SKM-1 treated with dmso at 0.1 percent for 144 hours (cell line): ENCODE results near the gene EIF5A.

Experiments
- DNase-seq: peaks from one replicate; lab custom pipeline; 2025; ENCODE audit not compliant: unreplicated experiment; lab: John Stamatoyannopoulos, UW

The EIF5A gene

DNA sequence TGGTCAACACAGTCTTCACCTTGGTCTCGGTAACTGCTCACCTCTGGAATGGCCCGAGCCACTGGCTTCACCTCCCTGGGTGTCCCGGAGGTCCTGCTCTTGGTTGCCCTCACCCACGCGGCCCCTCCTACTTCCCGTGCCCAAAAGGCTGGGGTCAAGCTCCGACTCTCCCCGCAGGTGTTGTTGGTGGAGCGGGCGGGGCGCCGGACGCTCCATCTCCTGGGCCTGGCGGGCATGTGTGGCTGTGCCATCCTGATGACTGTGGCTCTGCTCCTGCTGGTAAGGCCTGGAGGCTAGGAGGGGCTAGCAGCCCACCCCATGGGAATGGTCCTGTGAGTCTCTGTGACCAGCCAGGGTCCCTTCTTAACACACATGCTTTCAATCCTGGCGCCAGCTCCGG, 22.5 kb upstream of the EIF5A start:
- DNase-seq = no peak

DNA sequence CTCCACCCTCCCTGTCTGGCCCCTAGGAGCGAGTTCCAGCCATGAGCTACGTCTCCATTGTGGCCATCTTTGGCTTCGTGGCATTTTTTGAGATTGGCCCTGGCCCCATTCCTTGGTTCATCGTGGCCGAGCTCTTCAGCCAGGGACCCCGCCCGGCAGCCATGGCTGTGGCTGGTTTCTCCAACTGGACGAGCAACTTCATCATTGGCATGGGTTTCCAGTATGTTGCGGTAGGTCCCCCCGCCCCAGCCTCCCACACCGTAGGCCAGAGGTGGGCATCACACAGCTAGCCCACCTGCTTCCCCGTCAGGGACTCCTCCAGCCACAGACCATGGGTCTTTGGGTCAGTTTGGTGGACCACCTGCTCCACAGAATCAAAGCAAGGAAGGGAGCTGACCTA, 21.7 kb upstream of the EIF5A start:
- no peak for DNase-seq

DNA sequence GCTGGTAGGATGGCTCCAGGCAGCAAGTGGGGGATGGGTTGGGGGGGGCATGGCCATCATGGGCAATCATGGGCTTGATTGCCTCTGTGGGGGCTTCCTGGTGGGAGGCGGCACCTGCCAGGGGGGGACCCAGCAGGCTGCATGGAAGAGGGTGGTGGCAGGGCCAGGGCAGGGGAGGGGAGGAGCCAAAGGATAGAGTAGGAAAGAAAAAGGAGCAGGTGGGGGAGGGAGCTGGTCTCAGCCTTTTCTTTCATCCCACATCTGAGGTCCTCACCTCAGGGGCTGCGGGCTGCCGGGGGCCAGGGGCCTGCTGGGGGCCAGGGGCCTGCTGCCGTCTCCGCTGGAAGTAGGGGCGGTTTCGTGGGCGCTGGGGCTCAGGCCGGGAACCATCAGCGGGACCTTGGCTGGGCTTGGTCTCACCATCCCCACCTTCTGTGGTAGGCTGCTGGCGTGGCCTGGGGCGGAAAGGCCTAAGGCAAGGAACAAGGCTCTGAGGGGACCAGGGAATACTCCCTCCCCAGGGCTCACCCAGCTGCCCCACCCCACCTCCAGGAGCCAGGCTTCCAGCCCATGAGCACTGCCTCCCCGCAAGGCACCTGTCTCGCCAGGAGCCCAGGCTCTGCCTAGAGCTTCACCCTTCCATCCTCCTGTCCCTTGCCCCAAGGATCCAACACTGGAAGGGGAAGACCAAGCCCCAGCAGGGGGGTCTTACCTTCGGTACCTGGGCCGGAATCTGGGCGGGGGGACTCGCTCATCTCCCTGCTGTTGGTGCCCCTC, 18.0 kb upstream of the EIF5A start:
- no peak for DNase-seq

DNA sequence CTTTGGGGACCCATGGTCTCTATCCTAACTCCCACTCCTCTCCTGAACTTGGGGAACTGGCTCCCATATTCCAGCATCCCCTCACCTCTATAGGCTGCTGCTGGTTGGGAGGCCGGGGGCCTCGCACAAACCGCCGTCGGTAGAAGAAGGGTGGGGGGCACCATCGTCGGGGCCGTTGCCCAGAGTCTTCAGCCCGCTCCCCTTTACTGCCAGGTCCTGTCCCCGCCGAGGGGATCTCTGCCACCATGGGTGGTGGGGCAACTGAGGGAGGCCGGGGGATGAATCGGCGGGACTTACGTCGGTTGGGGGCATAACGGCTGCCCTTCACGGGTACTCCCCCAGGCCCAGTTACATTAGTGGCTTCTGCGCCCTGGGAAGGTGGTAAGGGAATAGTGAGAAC, 17.3 kb upstream of the EIF5A start:
- DNase-seq = no peak

DNA sequence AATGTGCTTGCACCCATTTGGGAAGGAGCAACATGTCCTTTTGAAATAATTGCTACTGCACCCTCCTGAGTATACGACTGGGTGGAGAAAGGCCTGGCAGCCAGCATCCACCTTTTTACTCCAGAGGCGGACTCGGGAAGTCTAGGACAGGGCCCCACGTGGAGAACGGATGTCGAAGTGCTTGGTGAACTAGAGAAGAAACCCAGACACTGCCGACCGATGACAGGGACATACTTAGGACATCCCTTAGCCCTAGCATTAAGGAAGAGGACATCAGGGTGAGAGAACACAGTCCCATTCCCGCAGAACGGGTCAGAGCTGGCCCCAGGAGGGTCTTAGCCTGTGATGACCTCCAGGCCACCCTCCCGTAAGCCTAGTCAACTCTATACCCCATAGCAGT, 16.7 kb upstream of the EIF5A start:
- DNase-seq = no peak

DNA sequence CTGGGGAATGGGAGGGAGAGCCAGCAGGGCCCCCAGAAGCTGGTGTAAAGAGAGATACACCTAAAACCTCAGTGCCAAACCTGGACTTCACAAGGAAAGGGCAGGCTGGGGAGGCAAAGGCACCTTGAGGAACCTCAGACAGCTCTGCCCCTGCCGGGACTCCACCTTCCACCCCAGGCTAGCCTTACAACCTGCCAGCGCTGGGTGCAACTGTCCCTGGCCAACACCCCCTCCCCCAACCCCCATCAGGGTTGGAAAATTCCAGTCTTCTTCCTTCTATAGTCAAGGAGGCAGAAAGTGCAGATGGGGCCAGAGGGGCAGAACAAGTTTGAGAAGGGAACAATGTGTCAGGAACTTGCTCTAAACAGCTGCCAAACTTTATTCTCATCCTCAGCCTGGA, 15.2 kb upstream of the EIF5A start:
- no peak for DNase-seq

DNA sequence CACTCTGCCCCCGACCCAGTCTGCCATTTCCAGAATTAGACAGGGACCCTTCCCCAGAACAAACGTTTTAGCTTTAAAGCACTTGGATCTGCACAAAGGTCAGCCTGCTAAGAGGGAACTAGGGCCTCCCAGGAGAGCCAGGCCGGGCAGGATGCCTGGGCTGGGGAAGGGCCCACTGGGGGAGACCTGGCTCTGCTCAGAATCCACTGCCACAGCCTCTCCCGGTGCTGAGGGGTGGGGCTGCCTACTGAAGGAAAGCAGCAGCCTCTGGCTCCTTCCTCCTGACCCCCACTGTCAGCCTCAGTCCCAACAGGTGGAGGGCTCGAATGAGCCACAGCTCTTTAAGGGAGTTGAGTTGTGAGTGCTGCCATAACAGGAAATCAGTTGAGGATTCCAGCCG, 14.7 kb upstream of the EIF5A start:
- no peak for DNase-seq

DNA sequence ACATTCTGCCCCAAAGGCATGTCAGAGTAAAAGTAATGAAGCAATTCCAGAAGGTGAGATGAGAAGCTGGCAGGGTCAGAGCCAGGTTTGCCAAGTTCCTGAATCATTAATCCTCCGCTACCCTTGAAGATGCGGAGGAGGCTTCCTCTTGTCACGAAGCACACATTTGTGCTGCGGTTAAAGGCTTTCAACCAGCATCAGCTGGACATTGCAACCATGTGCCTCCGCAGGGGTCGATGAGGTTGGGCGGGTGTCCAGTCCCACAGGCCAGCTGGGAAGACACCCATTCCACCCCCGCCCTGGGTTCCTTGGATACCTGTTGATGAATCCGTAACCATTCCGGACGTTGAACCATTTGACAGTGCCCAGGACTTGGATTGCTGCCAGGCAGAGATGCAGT, 14.3 kb upstream of the EIF5A start:
- no peak for DNase-seq

DNA sequence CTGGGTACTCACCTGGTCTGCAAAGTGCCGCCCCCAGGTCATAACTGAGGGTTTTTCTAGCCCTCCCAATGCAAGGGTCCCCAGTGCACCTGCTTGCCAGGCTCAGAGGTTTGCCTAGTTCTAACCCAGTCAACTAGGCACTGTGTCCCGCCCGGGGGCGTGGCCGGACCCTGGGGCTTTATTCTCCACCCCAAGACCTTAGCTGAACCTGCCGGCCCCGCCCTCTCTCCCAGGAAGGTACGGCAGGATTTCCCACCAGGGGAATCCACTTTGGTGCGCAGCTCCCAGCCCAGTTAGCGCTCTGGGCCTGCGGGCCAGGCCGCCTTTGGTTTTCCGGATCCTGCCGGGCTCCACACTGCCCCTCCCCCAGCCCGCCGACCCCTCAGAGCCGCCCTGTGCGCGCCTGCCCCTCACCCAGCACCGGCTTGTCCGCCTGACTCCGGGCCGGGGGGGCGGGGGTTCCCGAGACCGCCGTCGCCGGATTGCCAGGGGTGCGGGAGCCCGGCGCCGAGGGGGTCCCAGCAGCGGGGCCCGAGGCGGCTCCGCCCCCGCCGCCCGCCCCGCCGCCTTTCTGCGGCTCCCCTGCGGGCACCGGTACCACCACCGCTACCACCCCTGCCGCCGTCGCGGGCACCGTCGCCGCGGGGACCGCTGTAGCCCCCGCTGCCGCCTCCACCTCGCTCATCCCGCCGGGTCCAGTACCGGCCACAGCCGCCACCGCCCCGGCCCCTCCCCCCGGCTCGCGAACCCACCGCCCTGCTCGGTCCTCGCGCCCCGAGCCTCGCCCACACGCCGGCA, 13.4 kb upstream of the EIF5A start:
- DNase-seq = no peak

DNA sequence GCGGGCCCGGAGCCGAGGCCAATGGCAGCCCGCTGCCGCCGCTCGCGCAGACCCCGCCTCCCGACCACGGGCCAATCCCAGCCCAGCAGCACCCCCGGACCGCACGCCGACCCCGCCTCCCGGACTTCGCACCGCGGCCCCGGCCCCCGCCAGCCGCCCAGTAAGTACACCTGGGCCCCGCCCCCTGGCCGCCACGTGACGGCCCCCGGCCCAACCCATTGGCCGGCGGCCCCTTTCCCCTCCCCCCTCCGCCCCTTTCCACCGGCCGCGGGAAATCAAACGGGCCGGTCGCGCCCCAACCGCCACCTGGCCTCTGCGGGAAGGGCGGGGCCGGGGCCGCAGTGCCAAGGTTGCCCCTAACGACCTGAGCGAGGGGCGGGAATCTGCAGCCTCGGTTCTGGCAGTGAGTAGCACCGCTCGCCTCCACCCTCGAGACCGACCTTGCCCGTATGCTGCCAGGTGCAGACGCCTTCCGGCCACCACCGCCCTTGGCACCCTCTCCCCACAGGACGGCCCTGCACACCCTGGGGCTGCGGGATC, 12.7 kb upstream of the EIF5A start, which contains the start of gene YBX2:
Gene YBX2, minus strand, starts transcription at position 26 of the 540 bp plus-strand sequence. CDS start 139 bp downstream, outside the sequence.
- peak; percentile 45 for DNase-seq

DNA sequence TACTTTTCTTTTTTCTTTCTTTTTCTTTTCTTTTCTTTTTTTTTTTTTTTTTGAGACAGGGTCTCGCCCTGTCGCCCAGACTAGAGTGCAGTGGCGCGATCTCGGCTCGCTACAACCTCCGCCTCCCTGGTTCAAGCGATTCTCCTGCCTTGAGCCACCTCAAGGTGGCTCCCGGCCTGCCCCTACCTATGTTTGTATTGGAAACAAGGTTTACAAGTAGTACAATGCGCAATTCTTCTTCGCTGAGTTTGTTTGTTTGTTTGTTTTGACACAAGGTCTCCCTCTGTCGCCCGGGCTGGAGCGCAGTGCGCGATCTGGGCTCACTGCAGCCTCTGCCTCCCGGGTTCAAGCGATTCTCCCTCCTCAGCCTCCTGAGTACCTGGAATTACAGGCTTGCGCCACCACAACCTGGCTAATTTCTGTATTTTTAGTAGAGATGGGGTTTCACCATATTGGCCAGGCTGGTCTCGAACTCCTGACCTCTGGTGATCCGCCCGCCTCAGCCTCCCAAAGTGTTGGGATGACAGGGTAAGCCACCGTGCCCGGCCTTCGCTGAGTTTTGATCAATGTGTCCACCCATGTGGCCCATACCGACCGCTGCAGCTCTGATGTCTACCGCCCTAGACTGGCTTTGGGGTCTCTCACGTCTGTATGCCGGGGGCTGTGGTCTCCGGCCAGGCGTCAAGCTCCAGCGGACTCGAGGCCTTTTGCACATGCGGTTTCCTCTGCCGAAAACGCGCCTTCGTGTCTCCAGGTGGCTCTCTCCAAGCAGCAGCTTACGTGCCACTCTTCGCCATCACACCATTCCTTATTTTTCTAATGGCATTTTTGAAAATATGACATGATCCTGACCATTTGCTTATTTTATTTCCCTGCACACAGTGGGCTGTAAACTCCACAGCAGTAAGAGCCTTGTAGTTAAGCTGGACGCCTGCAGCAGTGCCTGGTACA, 11.9 kb upstream of the EIF5A start:
- DNase-seq = no peak

DNA sequence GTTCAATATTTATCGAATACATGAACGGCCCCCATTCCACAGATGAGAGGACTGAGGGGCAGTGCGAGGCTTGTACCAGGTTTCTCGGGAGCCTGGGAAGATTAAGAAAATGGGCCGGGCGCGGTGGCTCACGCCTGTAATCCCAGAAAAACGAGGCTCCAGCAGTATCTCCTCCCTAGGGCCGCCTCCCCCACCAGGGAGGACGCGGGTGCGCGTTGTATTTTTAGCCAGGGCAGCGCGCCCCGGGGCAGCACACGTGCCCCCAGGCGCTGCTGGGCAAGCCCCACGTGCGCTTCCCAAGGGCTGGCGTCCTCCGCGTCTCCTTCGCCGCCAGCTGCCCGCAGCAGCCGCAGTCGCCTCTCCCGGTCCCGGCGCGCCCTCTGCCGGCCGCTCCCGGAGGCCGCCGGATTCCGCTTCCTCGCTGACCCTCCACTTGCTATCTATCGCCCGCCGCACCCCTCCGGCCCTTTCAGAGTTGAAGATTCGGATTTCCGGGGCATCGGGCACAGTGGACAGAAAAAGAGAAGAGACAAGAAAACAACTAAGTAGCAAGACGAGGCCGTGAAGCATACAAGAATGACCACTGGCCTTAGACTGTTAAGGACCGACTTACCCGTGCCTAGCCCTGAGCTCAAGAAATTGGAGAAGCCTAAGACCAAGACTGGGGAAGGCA, 11.1 kb upstream of the EIF5A start:
- peak; percentile 30 for DNase-seq

DNA sequence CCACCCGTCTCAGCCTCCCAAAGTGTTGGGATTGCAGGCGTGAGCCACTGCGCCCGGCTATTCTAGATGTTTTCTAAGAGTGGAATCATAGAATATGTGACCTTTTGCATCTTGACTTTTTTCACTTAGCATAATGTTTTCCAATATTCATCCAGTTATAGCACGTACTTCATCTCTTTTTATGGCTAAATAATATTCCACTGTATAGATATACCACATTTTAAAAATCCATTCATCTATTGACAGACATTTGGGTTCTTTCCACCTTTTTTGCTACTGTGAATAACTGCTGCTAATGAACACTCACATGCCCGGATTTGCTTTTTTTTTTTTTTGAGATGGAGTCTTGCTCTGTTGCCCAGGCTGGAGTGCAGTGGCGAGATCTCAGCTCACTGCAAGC, 3.2 kb upstream of the EIF5A start:
- DNase-seq = no peak

DNA sequence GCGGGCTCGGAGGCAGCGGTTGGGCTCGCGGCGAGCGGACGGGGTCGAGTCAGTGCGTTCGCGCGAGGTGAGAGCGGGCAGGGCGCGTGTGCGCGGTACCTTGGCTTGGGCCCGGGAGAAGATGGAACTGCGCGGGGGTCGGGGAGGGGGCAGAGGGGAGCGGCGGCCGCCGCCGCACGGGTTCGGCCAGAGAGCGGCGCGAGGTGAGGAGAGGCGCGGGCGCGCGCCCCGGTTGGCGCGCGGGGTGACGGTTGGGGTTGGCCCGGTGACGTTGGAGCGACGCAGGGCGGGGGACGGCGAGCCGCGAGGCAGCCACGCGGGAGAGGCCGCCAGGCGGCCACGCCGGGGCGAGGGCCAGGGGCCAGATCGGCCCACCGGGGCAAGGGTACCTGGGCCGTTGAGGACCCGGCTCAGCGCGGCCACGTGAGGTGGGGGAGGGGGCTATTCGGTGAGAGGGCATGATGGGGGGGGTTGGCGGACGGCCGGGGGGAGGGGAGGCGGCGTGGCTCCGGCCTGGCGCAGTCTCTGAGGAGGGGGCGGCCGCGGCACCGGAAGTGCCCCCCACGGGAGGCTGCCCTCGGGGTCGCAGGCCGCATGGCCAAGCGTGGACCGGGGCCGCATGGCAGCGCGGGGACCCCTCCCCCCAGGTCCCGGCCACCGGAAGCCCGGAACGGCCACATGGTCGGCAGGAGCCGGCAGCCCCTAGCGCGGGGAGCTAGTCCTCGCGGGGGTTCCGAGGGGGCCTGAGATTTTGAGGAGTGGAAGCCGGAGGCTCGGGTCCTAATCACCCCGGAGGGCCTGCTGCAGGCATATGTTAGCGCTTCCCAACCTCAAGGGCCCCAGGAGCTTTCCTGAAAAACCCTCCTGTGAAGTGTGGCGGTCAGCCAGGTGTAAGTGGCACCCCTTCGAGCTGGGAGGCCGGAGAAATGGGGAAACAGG, 527 bp downstream of the EIF5A start:
- DNase-seq = no peak

DNA sequence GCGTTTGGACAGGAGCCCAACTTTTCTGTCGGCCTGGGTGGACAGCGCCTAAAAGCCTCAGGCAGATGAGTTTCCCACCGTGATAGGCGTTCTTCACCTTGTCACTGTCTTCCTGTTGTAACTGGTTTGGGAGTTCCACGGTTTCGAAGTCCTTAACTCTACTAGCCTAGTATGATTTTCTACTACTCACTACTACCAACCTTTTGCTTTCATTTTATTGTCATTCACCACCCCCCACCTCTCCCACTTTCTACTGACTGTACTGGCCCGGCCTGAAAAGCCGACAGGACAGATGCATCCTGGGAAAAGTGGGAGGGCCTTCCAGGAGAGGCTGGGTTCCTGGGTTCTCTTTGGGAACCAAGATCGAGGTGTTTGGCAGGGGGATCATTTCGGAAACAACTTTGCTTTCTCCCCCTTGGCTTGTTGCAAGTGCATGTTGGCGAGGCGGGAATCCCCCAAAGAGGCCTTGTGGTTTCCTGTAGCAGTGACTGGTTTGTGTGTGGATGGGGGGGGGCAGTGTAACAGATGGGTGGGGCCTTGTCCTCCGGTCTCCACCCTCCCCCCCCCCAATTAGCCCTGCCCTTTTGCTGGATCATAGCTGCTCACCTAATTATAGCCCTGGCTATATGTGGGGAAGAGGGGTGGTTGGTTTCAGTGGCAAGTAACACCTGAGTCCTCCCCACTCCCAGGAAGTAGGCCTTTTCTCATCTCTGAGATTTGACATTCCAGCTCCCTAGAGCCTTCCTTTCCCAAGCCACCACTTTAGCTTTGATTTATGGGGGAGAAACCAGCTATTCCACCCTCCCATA, 1.4 kb downstream of the EIF5A start:
- DNase-seq = peak; percentile 32

DNA sequence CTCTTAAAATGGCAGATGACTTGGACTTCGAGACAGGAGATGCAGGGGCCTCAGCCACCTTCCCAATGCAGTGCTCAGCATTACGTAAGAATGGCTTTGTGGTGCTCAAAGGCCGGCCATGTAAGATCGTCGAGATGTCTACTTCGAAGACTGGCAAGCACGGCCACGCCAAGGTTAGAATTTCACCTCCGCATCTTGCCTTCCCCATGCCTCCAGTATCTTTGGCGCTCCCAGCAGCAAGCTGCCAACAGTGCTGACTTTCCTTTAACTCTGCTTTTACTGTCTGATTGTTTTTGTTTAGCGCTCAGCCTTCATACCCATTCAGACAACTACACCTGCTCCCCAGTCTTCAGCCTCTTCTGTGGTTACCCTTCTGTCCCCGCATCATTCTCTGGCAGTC, 2.2 kb downstream of the EIF5A start:
- no peak for DNase-seq

DNA sequence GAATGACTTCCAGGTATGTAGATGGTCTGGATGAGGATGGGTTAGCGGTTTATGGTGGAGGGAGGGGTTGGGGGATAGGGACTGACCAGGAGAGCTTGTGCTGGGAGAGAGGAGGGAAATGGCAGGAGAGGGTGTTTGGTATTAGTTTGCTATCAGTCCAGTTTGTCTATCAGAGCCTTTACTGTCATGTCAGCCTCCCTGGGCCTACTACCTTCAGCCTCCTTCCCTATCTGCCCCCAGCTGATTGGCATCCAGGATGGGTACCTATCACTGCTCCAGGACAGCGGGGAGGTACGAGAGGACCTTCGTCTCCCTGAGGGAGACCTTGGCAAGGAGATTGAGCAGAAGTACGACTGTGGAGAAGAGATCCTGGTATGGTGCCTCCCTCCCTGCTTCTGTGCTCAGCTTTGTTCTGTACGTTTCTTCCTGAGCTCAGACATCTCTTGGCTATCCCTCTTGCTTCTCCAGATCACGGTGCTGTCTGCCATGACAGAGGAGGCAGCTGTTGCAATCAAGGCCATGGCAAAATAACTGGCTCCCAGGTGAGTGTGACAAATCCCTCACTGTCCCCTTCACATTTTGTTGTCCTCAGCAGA, 3.8 kb downstream of the EIF5A start:
- no peak for DNase-seq

DNA sequence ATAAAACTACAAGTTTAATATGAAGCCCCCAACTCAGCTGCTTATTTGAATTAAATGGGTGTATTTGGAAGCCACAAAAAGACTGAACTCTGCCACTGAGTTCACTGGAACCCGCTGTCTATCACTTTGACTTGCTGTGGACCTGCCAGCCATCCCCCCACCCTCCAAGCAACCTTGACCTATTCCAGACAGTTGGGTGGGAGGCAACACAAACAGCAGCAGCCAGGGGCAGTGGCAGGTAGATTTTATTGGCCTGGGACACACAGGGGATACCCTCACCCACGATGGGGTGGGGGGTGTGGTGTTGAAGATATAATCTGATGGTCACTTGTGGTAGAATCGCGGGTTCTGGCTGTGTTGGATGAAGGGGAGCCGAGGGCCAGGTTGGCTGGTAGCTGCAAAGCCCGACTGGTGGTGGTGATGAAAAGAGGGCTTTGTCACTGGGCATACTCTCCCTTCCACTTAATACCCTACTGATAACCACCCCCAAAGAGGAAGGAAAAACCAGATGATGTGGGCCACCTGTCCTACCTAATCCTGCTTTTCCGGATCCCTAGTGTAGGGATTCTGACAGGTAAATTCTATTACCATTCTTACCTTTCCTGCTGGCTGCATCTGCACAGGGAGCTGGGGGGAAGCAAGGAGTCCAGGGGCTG, 5.1 kb downstream of the EIF5A start:
- no peak for DNase-seq
